HG03196 (cell line): ENCODE measurements around the gene FANCG.

Experiments used
- ATAC-seq: cut with Tn5 transposase; IDR thresholded peaks from one replicate; pipeline ENCODE4 v1.9.1; 2021; ENCODE audit not compliant: unreplicated experiment

The FANCG gene

DNA sequence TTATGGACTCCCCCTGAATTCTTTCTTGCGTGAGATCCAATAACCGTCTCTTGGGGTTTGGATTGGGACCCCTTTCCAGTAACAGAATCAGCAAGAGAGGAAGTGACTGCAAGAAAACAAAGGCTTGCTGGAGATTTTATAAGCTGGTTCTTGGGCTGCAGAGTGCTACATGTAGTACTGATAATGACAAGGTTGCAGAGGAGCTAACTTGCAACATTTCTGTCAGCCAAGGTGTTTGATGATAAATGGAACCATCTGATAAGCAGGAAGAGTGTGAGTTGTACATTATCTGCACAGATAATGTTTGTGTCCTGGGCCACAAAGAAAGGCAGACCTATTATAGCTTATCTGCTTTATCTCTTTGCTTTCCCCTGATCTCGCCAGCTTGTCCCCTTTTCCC, 53.1 kb downstream of the FANCG start:
- ATAC-seq, result no peak
